GM10266 (cell line): ENCODE data around the gene COG1.

Source experiments
- DNase-seq: peaks from one replicate; pipeline ENCODE4 v3.0.0; 2012; ENCODE audit errors: extremely low spot score
- CTCF ChIP-seq: IDR thresholded peaks from 2 replicates; pipeline ENCODE4 v1.5.1; 2012; ENCODE audit warnings: mild to moderate bottlenecking, low read depth; ENCODE audit not compliant: control insufficient read depth, insufficient read depth; ENCODE audit errors: missing control alignments

The COG1 gene

GRCh38 chr17:73210002-73210678, 17.3 kb downstream of the COG1 start:
- DNase-seq, result no peak
- no peak for TF ChIP-seq CTCF

- TF ChIP-seq CTCF, result no peak
- DNase-seq, result no peak
These were observed 18.9 kb downstream of the COG1 start for GRCh38 chr17:73211745-73212144.

- no peak for TF ChIP-seq CTCF
- no peak for DNase-seq
These were observed 21.2 kb downstream of the COG1 start for GRCh38 chr17:73214008-73214407.

DNA sequence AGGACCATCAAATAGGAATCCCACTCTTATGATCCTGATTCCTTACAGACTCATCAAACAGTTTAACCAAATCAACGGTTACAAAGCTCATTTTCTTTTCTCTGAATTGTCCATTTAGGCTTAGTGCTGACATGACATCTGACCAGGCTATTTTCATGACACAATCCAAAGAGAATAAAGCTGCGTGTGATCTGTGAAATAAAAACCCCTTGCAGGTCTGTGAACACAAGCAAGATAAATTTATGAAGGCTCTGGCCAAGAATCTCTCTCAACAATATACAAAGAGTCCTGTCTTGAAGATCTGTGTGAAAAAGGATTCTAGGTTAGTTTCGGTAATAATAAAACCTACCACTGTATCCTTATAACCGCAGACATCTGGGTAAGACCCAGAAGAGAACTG, 22.0 kb downstream of the COG1 start:
- TF ChIP-seq CTCF, result no peak
- no peak for DNase-seq

DNA sequence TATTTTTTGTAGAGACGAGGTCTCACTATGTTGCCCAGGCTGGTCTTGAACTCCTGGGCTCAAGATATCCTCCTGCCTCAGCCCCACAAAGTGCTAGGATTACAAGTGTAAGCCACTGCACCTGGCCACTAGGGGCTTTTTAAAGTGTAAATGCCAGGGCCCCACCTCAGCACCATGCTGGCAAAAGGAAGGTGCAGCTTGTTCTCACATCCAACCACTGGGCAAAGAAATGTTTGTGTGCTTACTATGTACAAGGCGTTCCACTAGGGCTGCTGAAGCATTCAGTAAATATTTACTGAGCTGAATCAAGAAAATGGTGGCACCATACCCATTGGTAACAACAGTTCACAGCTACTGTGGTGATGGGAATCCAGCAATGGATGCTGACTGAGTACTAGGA, 22.6 kb downstream of the COG1 start:
- TF ChIP-seq CTCF, result no peak
- DNase-seq, result no peak

- TF ChIP-seq CTCF, result no peak
- no peak for DNase-seq
These were observed 30.9 kb downstream of the COG1 start for GRCh38 chr17:73223626-73224230.

- DNase-seq, result no peak
These were observed 31.4 kb downstream of the COG1 start for GRCh38 chr17:73224237-73224636.

More at GRCh38 chr17:73224237-73224636, 31.4 kb downstream of the COG1 start:
- no peak for TF ChIP-seq CTCF
